Gastroesophageal sphincter (tissue), 4 donors: ENCODE measurements around the gene RECQL5. TPM values are rescaled to one million over a fixed set of nuclear protein-coding genes. Genes with fewer than 3 reads are reported as not detected.

ENCODE experiments used
- ATAC-seq: fragments of 150-250 bp; one replicate; pipeline ENCODE4 v1.9.1; 2016; ENCODE audit warnings: mild to moderate bottlenecking, moderate library complexity
- H3K27ac ChIP-seq, 4 donors: fragments of 200-600 bp; sonication (generic) in 3 of 4; 1 replicate in 3 of 4; 2 replicates in 1 of 4; pipeline ENCODE4 v1.5.1; 2016 to 2019
- H3K27me3 ChIP-seq: fragments of 200-600 bp; sonication (generic); one replicate; pipeline ENCODE4 v1.5.1; 2019
- H3K36me3 ChIP-seq, 2 donors: fragments of 200-600 bp; sonication (generic); one replicate each; pipeline ENCODE4 v1.5.1; 2019; ENCODE audit warnings: control low read depth in 1 of 2
- H3K4me1 ChIP-seq, 3 donors: fragments of 200-600 bp; sonication (generic); 1 replicate in 2 of 3; 2 replicates in 1 of 3; pipeline ENCODE4 v1.5.1; 2016 to 2019; ENCODE audit warnings: control low read depth in 2 of 3
- H3K4me3 ChIP-seq, 2 donors: fragments of 200-600 bp; sonication (generic); one replicate each; pipeline ENCODE4 v1.5.1; 2019; ENCODE audit warnings: mild to moderate bottlenecking in 1 of 2, moderate library complexity in 1 of 2
- H3K9me3 ChIP-seq, 3 donors: fragments of 200-600 bp; sonication (generic); one replicate each; pipeline ENCODE4 v1.5.1; 2017 to 2019; ENCODE audit warnings: control low read depth in 2 of 3
- EP300 ChIP-seq: sonication (generic); formaldehyde crosslinking; IDR thresholded peaks from one replicate; pipeline ENCODE4 v1.6.1; 2017; ENCODE audit warnings: antibody characterized with exemption, mild to moderate bottlenecking
- POLR2A ChIP-seq, 2 donors: fragments of 450-650 bp; IDR thresholded peaks; one replicate each; pipeline ENCODE4 v1.6.1; 2017; ENCODE audit warnings: antibody characterized with exemption in 2 of 2, mild to moderate bottlenecking in 2 of 2, moderate library complexity in 1 of 2
- POLR2AphosphoS5 ChIP-seq: sonication (generic); formaldehyde crosslinking; IDR thresholded peaks from one replicate; pipeline ENCODE4 v1.6.1; 2017; ENCODE audit warnings: antibody characterized with exemption
- WGBS, 2 donors: methylation state at CpG; one replicate each; pipeline ENCODE4 v1.1.5; 2018; ENCODE audit warnings: low coverage in 1 of 2; 5-methylcytosine and 5-hydroxymethylcytosine counted together
- total RNA-seq, 4 donors: library from RNA; depleted of rRNA; stranded (reverse); fragments of >200 nt; gene quantifications; one replicate each; pipeline ENCODE4 v1.1.0, GENCODE V29; 2016
- TF ChIP-seq, protein P1 (sequence below), 4 experiments: fragments of 200-600 bp in 2 of 4; fragments of 450-650 bp in 2 of 4; sonication (generic) in 1 of 4; IDR thresholded peaks; one replicate each; pipeline ENCODE4 v1.5.1; 2017 to 2019; ENCODE audit warnings: antibody characterized with exemption in 4 of 4, mild to moderate bottlenecking in 2 of 4, moderate library complexity in 2 of 4

RECQL5 gene
- total RNA-seq, 4 donors from 2014 or later, result 6.4 to 15.1 (median 13.6) TPM

DNA sequence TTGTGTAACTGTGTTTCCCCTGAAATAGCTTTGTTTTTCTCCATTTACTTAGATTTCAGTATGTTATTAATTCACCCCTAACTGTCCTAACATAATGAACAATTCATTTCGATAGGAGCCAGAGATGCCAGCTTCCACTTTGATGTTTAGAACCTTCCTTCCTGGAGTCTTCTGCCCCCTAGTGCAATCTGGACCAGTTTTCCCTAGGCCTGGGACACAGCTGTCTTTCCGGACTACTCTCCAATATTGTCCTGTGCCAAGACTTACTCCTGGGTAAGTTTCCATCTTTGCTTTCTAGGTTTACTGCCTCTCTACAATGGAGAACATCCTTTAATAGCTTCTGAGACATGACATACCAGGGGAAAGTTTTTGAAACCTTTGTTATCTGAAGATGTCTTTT, 12.8 kb downstream of the RECQL5 start:
- TF ChIP-seq, protein P1, sequence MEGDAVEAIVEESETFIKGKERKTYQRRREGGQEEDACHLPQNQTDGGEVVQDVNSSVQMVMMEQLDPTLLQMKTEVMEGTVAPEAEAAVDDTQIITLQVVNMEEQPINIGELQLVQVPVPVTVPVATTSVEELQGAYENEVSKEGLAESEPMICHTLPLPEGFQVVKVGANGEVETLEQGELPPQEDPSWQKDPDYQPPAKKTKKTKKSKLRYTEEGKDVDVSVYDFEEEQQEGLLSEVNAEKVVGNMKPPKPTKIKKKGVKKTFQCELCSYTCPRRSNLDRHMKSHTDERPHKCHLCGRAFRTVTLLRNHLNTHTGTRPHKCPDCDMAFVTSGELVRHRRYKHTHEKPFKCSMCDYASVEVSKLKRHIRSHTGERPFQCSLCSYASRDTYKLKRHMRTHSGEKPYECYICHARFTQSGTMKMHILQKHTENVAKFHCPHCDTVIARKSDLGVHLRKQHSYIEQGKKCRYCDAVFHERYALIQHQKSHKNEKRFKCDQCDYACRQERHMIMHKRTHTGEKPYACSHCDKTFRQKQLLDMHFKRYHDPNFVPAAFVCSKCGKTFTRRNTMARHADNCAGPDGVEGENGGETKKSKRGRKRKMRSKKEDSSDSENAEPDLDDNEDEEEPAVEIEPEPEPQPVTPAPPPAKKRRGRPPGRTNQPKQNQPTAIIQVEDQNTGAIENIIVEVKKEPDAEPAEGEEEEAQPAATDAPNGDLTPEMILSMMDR (IDR thresholded peaks at IDR 0.05), result no peak
- TF ChIP-seq POLR2A (IDR thresholded peaks at IDR 0.05), result no peak
- TF ChIP-seq POLR2AphosphoS5, result no peak
- no peak for TF ChIP-seq EP300
- 39 to 47% methylated on average over 2 of the region's 2 CpGs for WGBS, 2 donors

GRCh38 chr17:75652934-75653549, 13.9 kb downstream of the RECQL5 start:
- Histone ChIP-seq H3K9me3 (no peaks in the 10 kb centered on the region), H3K4me3 (no peak overlapping the region), H3K36me3 (peaks cover 0 to 95% of the 10 kb centered on the region in 2 donors), H3K4me1 (no peaks in the 10 kb centered on the region), H3K27me3 (no peaks in the 10 kb centered on the region), H3K27ac (no peak overlapping the region)
- TF ChIP-seq POLR2A (IDR thresholded peaks at IDR 0.05), result no peak
- TF ChIP-seq, protein P1 (IDR thresholded peaks at IDR 0.05), result peak in 3 of 4 experiments; percentile 30 to 59 (median 46)
- no peak for ATAC-seq
- 44 to 50% methylated on average over 2 to 5 of the region's 6 CpGs for WGBS, 2 donors

More for the DNA sequence above, 12.8 kb downstream of the RECQL5 start:
- H3K27ac ChIP-seq, result no peak overlapping the region
- no peaks in the 10 kb centered on the region for H3K9me3 ChIP-seq
- H3K36me3 ChIP-seq, result peaks cover 0 to 93% of the 10 kb centered on the region in 2 donors
- no peak overlapping the region for H3K4me3 ChIP-seq
- no peaks in the 10 kb centered on the region for H3K4me1 ChIP-seq
- H3K27me3 ChIP-seq, result no peaks in the 10 kb centered on the region
- peak; percentile 22 for ATAC-seq

GRCh38 chr17:75652341-75652740, 14.6 kb downstream of the RECQL5 start:
- Histone ChIP-seq H3K27me3 (no peaks in the 10 kb centered on the region), H3K4me1 (no peaks in the 10 kb centered on the region), H3K27ac (no peak overlapping the region), H3K9me3 (no peaks in the 10 kb centered on the region), H3K4me3 (no peak overlapping the region), H3K36me3 (peaks cover 0 to 95% of the 10 kb centered on the region in 2 donors)
- WGBS, 2 donors, result 89 to 100% methylated on average over 1 to 3 of the region's 5 CpGs
- ATAC-seq, result no peak
- no peak for TF ChIP-seq EP300
- TF ChIP-seq POLR2AphosphoS5, result no peak
- TF ChIP-seq POLR2A (IDR thresholded peaks at IDR 0.05), result no peak
- TF ChIP-seq, protein P1 (IDR thresholded peaks at IDR 0.05), result no peak

DNA sequence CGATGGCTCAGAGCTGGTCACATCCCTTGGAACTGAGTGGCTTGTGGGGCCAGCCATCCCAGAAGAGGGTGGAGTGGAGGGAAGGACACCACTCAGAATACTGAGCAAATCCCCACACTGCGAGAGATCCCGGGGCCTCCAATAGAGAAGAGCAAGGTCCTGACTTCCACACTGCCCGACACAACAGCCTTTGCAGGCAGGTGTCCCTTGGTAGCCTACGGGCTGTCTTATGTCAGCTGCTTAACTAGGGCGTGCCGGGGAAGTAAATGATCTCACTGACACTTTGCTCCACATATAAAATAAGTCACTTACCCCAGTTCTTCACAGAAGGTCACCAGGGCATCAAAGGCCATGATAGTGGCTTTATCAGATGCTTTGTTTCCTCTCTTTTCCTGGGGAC, 16.1 kb downstream of the RECQL5 start:
- no peak overlapping the region for H3K27ac ChIP-seq
- no peak for ATAC-seq
- H3K36me3 ChIP-seq, result peaks cover 0 to 100% of the 10 kb centered on the region in 2 donors
- H3K9me3 ChIP-seq, result no peaks in the 10 kb centered on the region
- no peaks in the 10 kb centered on the region for H3K4me1 ChIP-seq
- TF ChIP-seq POLR2A (IDR thresholded peaks at IDR 0.05) (no peak), EP300 (no peak), POLR2AphosphoS5 (no peak)
- TF ChIP-seq, protein P1 (IDR thresholded peaks at IDR 0.05), result no peak
- H3K27me3 ChIP-seq, result no peaks in the 10 kb centered on the region
- WGBS, 2 donors, result no CpG with 5 or more reads among the region's 7 CpGs
- H3K4me3 ChIP-seq, result no peak overlapping the region

- ATAC-seq, result no peak
- no CpG with 5 or more reads among the region's 6 CpGs for WGBS, 2 donors
Measured at GRCh38 chr17:75649687-75650086, 17.3 kb downstream of the RECQL5 start.

More at GRCh38 chr17:75649687-75650086, 17.3 kb downstream of the RECQL5 start:
- no peaks in the 10 kb centered on the region for H3K9me3 ChIP-seq
- H3K4me3 ChIP-seq, result no peak overlapping the region
- no peak overlapping the region for H3K27ac ChIP-seq
- H3K27me3 ChIP-seq, result no peaks in the 10 kb centered on the region
- TF ChIP-seq EP300, result no peak
- TF ChIP-seq, protein P1 (IDR thresholded peaks at IDR 0.05), result no peak
- TF ChIP-seq POLR2AphosphoS5, result no peak
- no peak for TF ChIP-seq POLR2A (IDR thresholded peaks at IDR 0.05)
- H3K4me1 ChIP-seq, result no peaks in the 10 kb centered on the region
- peaks cover 0 to 90% of the 10 kb centered on the region in 2 donors for H3K36me3 ChIP-seq
